HL-60 (cell line): ENCODE measurements around the gene CEP112.

Source experiments
- CTCF ChIP-seq: IDR thresholded peaks from one replicate; pipeline ENCODE4 v1.5.1; 2011; ENCODE audit warnings: low read length, control low read depth, inconsistent platforms; ENCODE audit not compliant: insufficient read depth
- POLR2AphosphoS5 ChIP-seq: IDR thresholded peaks from 2 replicates; pipeline ENCODE4 v1.6.1; 2012; ENCODE audit warnings: low read depth
- TF ChIP-seq, protein P1 (sequence below): IDR thresholded peaks from 2 replicates; pipeline ENCODE4 v1.6.1; 2012; ENCODE audit warnings: low read depth; ENCODE audit not compliant: insufficient replicate concordance

DNA sequence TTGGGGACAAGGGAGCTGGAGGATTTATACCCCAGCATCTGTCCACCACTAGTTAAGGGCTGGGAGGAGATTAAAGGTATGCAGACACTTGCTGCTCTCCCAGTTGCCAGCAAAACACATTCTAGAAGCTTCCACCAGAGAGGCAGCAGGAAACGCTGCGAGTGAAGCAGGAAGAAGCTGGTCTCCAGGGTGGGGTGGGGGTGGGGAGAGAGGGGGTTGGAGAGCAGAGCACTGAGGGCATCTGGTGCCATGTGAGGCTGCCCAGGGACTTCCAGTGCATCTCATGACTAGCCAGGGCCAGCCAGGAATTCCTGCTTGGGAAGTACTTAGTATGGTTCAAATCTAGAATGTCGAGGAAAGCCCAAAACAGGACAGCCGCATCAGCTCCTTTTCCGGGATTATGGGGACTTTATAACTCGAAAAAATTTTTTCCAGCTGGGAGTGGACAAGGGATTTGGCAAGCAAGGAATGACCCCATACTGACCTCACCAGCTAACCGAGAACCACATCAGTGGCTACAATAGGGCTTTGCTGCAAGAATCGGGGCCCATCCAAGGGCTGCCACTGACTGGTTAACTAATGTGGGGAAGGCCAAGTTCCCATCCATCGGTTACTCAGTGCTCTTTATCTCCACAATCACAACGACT, 604.3 kb downstream of the CEP112 start:
- TF ChIP-seq POLR2AphosphoS5 (no peak), CTCF (no peak)
- TF ChIP-seq, protein P1, sequence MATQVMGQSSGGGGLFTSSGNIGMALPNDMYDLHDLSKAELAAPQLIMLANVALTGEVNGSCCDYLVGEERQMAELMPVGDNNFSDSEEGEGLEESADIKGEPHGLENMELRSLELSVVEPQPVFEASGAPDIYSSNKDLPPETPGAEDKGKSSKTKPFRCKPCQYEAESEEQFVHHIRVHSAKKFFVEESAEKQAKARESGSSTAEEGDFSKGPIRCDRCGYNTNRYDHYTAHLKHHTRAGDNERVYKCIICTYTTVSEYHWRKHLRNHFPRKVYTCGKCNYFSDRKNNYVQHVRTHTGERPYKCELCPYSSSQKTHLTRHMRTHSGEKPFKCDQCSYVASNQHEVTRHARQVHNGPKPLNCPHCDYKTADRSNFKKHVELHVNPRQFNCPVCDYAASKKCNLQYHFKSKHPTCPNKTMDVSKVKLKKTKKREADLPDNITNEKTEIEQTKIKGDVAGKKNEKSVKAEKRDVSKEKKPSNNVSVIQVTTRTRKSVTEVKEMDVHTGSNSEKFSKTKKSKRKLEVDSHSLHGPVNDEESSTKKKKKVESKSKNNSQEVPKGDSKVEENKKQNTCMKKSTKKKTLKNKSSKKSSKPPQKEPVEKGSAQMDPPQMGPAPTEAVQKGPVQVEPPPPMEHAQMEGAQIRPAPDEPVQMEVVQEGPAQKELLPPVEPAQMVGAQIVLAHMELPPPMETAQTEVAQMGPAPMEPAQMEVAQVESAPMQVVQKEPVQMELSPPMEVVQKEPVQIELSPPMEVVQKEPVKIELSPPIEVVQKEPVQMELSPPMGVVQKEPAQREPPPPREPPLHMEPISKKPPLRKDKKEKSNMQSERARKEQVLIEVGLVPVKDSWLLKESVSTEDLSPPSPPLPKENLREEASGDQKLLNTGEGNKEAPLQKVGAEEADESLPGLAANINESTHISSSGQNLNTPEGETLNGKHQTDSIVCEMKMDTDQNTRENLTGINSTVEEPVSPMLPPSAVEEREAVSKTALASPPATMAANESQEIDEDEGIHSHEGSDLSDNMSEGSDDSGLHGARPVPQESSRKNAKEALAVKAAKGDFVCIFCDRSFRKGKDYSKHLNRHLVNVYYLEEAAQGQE = no peak
